Retina (tissue), 1 donor: ENCODE data around the gene NRXN3.
"Not testable (repeated sequence)": the region's sequence is repeated elsewhere in the genome, so short reads cannot be mapped to it uniquely, and the experiment has no call there.

Experiments
- DNase-seq: peaks from one replicate; pipeline ENCODE4 v3.0.0-alpha.2; 2016

NRXN3 gene

GRCh38 chr14:79727900-79728299 is 1557.7 kb downstream of the NRXN3 start:
- no peak for DNase-seq

GRCh38 chr14:79728331-79728730 is 1558.2 kb downstream of the NRXN3 start:
- DNase-seq = no peak

- peak; percentile 76 for DNase-seq
These were observed 1559.6 kb downstream of the NRXN3 start for GRCh38 chr14:79729731-79730130.

- DNase-seq = no peak
These were observed 1560.0 kb downstream of the NRXN3 start for GRCh38 chr14:79730196-79730595.

GRCh38 chr14:79730953-79731352 is 1560.8 kb downstream of the NRXN3 start:
- DNase-seq = peak; percentile 55

- DNase-seq = no peak
These were observed 1562.9 kb downstream of the NRXN3 start for GRCh38 chr14:79732911-79733655.

- DNase-seq = no peak
These were observed 1564.0 kb downstream of the NRXN3 start for GRCh38 chr14:79734151-79734550.

GRCh38 chr14:79734656-79735055 is 1564.5 kb downstream of the NRXN3 start:
- no peak for DNase-seq

GRCh38 chr14:79735121-79735520 is 1564.9 kb downstream of the NRXN3 start:
- DNase-seq = no peak

GRCh38 chr14:79740066-79740601 is 1570.0 kb downstream of the NRXN3 start:
- peak; percentile 52 for DNase-seq

- DNase-seq = no peak
These were observed 1572.0 kb downstream of the NRXN3 start for GRCh38 chr14:79742142-79742541.

GRCh38 chr14:79745046-79745445 is 1574.9 kb downstream of the NRXN3 start:
- no peak for DNase-seq

GRCh38 chr14:79749065-79749464 is 1578.9 kb downstream of the NRXN3 start:
- DNase-seq = no peak

GRCh38 chr14:79758985-79759384 is 1588.8 kb downstream of the NRXN3 start:
- no peak for DNase-seq

- no peak for DNase-seq
These were observed 1594.2 kb downstream of the NRXN3 start for GRCh38 chr14:79764323-79764722.

GRCh38 chr14:79766511-79766910 is 1596.3 kb downstream of the NRXN3 start:
- DNase-seq = no peak

GRCh38 chr14:79767251-79767650 is 1597.1 kb downstream of the NRXN3 start:
- DNase-seq = no peak

GRCh38 chr14:79767721-79768120 is 1597.5 kb downstream of the NRXN3 start:
- DNase-seq = not testable (repeated sequence)

- DNase-seq = no peak
These were observed 1611.7 kb downstream of the NRXN3 start for GRCh38 chr14:79781882-79782281.

GRCh38 chr14:79783041-79783440 is 1612.9 kb downstream of the NRXN3 start:
- peak; percentile 11 for DNase-seq

- no peak for DNase-seq
These were observed 1616.3 kb downstream of the NRXN3 start for GRCh38 chr14:79786522-79786921.

- DNase-seq = no peak
These were observed 1618.2 kb downstream of the NRXN3 start for GRCh38 chr14:79788346-79788745.

GRCh38 chr14:79791055-79791732 is 1621.0 kb downstream of the NRXN3 start:
- no peak for DNase-seq

GRCh38 chr14:79802093-79802492 is 1631.9 kb downstream of the NRXN3 start:
- peak; percentile 20 for DNase-seq
